Measurements from ENCODE around the gene ZFYVE26. TPM values are rescaled to one million over a fixed set of nuclear protein-coding genes. Genes with fewer than 3 reads are reported as not detected.

The ZFYVE26 gene
- total RNA-seq, 1 experiment from 2014 or later = 21.1 TPM

DNA sequence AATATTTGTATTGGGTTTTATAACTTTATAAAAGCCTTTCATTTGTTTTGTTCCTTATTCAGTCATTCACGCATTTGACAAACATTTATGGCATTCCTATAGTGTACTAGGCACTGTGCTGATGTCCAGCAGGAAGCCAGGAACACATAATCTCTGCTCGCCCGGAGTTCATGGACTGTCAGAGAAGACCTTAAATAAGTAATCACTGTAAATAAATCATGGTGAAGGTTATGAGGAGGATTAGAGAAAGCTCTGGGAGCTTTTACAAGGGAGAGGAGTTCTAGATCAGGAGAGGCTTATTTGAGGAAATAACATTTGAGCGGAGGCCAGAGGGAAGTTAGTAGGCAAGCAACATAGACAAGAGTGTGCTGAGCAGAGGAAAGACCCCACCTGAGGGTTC lies 119.4 kb downstream of the ZFYVE26 start:
- Histone ChIP-seq H3K9me2 (replicated peaks; ENCODE audit: low read length) (no peaks in the 10 kb centered on the region), H3K4me1 (ENCODE audit: insufficient read depth, low read length) (peaks cover 16% of the 10 kb centered on the region), H2AFZ (ENCODE audit: low read length) (no peak overlapping the region), H3K4me3 (ENCODE audit: low read length) (no peak overlapping the region), H4K20me1 (ENCODE audit: low read length) (peaks cover 18% of the 10 kb centered on the region), H3K36me3 (ENCODE audit: low read depth, low read length) (peaks cover 8% of the 10 kb centered on the region), H3K9ac (ENCODE audit: low read length) (no peak overlapping the region), H3K9me3 (ENCODE audit: low read length) (no peaks in the 10 kb centered on the region), H3K27ac (ENCODE audit: low read length) (no peak overlapping the region), H3F3A (ENCODE audit: low read length, unreplicated experiment) (no peaks in the 10 kb centered on the region), H3K27me3 (ENCODE audit: low read length) (no peaks in the 10 kb centered on the region), H3K79me2 (ENCODE audit: low read length) (peaks cover 33% of the 10 kb centered on the region), H3K4me2 (ENCODE audit: low read length) (no peak overlapping the region)
- POLR2A ChIA-PET (ENCODE audit: unreplicated experiment) = no interaction called here
- TF ChIP-seq, protein P1, sequence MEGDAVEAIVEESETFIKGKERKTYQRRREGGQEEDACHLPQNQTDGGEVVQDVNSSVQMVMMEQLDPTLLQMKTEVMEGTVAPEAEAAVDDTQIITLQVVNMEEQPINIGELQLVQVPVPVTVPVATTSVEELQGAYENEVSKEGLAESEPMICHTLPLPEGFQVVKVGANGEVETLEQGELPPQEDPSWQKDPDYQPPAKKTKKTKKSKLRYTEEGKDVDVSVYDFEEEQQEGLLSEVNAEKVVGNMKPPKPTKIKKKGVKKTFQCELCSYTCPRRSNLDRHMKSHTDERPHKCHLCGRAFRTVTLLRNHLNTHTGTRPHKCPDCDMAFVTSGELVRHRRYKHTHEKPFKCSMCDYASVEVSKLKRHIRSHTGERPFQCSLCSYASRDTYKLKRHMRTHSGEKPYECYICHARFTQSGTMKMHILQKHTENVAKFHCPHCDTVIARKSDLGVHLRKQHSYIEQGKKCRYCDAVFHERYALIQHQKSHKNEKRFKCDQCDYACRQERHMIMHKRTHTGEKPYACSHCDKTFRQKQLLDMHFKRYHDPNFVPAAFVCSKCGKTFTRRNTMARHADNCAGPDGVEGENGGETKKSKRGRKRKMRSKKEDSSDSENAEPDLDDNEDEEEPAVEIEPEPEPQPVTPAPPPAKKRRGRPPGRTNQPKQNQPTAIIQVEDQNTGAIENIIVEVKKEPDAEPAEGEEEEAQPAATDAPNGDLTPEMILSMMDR (conservative IDR thresholded peaks at IDR 0.05; ENCODE audit: low read depth, low read length) = no peak
- TF ChIP-seq EZH2phosphoT487 (IDR thresholded peaks at IDR 0.05; ENCODE audit: borderline replicate concordance, low read length) (no peak), EZH2 (IDR thresholded peaks at IDR 0.05; ENCODE audit: low read length, unreplicated experiment) (no peak)
- CTCF ChIA-PET = no interaction called here
- intact Hi-C loops (cut with micrococcal nuclease) = no loop called here
- BruUV-seq (replicated peaks) = no TSS peak
- ATAC-seq = no peak
- DNase-seq = no peak

Other genes with a start within 250 kb of the ZFYVE26 start
- gene PIGH, start 216.3 kb downstream of the ZFYVE26 start, total RNA-seq (2014; rRNA removed) = 63.8 and 66.4 TPM in 2 replicates
- gene ARG2, start 196.7 kb downstream of the ZFYVE26 start, total RNA-seq (2014; rRNA removed) = 1.1 and 1.7 TPM in 2 replicates
- gene VTI1B, start 142.0 kb downstream of the ZFYVE26 start, total RNA-seq (2014; rRNA removed) = 72.6 and 93.8 TPM in 2 replicates
- gene RDH11, start 120.8 kb downstream of the ZFYVE26 start, total RNA-seq (2014; rRNA removed) = 103 and 125 TPM in 2 replicates
- gene RDH12, start 114.7 kb downstream of the ZFYVE26 start, total RNA-seq (2014; rRNA removed) = not detected in 2 replicates
- gene RAD51B, start 3.2 kb upstream of the ZFYVE26 start, total RNA-seq (2014; rRNA removed) = 8.6 and 10.8 TPM in 2 replicates